ENCODE results near the gene SLC26A11. TPM values are rescaled to one million over a fixed set of nuclear protein-coding genes. Genes with fewer than 3 reads are reported as not detected.

The SLC26A11 gene
- total RNA-seq, 1 donor from 2014 or later, result 16.1 TPM

DNA sequence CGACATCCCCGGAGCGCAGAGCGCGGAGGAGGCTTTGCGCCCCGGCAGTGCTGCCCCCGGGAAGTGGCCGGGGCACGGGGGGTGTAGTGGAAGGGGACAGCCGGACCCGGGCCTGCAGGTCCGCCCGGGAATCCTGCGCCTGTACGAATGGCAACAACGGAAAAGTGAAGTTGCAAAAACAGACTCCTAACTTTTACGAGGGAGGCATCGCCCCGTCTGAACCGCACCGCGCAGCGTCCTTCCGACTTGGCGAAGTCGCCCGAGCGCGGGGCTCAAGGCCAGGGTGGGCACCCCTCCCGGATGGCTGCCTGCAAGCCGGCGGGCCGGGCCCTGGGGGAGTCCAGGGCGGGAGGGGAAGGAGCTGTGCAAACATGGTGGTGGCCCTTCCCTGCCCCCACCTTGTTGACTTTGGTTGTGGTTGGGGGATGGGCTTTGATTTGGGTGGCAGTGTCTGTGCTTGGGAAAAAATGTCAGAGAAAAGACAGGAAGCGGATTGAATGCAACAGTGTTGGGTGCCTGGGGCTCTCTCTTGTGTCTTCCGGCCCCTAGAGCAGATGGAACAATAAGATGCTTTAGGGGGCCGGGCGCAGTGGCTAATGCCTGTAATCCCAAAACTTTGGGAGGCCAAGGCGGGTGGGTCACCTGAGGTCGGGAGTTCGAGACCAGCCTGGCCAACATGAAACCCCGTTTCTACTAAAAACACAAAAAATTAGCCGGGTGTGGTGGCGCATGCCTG, 41.1 kb downstream of the SLC26A11 start:
- peak overlapping the region; percentile 89 for H3K9ac ChIP-seq (ENCODE audit: low read length)
- Mint-ChIP-seq H3K27ac (ENCODE audit: unreplicated experiment) (peak overlapping the region; percentile 98), H3K4me3 (ENCODE audit: unreplicated experiment) (peak overlapping the region; percentile 99), H3K4me1 (ENCODE audit: low read depth, unreplicated experiment) (peaks cover 32% of the 10 kb centered on the region), H3K9me3 (ENCODE audit: unreplicated experiment) (no peaks in the 10 kb centered on the region), H3K27me3 (ENCODE audit: low read depth, unreplicated experiment) (no peaks in the 10 kb centered on the region), H3K36me3 (ENCODE audit: low read depth, unreplicated experiment) (peaks cover 13% of the 10 kb centered on the region)
- H3K4me2 ChIP-seq (ENCODE audit: low read length), result peak overlapping the region; percentile 91
- H3K27ac ChIP-seq (ENCODE audit: low read depth, low read length), result peak overlapping the region; percentile 68
- FAIRE-seq, result no peak
- H3K4me1 ChIP-seq (ENCODE audit: insufficient read depth, low read length), result peaks cover 7% of the 10 kb centered on the region
- H2AFZ ChIP-seq (ENCODE audit: low read depth, low read length), result peak overlapping the region; percentile 69
- peaks cover 23% of the 10 kb centered on the region for H4K20me1 ChIP-seq (ENCODE audit: insufficient read depth, low read length)
- no peaks in the 10 kb centered on the region for H3K27me3 ChIP-seq (ENCODE audit: insufficient read depth, low read length)
- H3K36me3 ChIP-seq (ENCODE audit: insufficient read depth, low read length), result no peaks in the 10 kb centered on the region
- no peak for DNase-seq (ENCODE audit: low read depth)
- peak overlapping the region; percentile 81 for H3K4me3 ChIP-seq (ENCODE audit: insufficient read depth, low read depth, low read length)
- TF ChIP-seq, protein P1, sequence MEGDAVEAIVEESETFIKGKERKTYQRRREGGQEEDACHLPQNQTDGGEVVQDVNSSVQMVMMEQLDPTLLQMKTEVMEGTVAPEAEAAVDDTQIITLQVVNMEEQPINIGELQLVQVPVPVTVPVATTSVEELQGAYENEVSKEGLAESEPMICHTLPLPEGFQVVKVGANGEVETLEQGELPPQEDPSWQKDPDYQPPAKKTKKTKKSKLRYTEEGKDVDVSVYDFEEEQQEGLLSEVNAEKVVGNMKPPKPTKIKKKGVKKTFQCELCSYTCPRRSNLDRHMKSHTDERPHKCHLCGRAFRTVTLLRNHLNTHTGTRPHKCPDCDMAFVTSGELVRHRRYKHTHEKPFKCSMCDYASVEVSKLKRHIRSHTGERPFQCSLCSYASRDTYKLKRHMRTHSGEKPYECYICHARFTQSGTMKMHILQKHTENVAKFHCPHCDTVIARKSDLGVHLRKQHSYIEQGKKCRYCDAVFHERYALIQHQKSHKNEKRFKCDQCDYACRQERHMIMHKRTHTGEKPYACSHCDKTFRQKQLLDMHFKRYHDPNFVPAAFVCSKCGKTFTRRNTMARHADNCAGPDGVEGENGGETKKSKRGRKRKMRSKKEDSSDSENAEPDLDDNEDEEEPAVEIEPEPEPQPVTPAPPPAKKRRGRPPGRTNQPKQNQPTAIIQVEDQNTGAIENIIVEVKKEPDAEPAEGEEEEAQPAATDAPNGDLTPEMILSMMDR (IDR thresholded peaks at IDR 0.05; ENCODE audit: insufficient read depth, low read depth, low read length), result no peak
- no peak for TF ChIP-seq EZH2 (IDR thresholded peaks at IDR 0.05; ENCODE audit: insufficient read depth, low read length)
- no peaks in the 10 kb centered on the region for H3K9me3 ChIP-seq (ENCODE audit: insufficient read depth, low read depth, low read length)
- peaks cover 6% of the 10 kb centered on the region for H3K79me2 ChIP-seq (ENCODE audit: insufficient read depth, low read length)

DNA sequence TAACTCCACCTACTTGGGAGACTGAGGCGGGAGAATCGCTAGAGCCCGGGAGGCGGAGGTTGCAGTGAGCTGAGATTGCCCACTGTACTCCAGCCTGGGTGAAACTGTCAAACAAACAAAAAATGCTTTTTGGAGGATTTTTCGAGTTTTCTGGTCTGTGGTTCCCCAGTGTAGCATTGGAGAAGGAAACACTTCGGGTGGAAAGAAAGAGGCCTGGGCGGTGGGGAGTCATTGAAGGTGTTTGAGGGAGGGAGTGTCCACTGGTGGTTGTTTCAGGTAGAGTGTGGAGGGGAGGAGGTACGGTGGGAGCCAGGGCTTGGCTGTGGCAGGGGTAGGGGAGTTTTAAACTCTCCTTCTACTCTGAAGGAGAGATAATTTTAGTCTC, 41.7 kb downstream of the SLC26A11 start:
- H3K4me3 Mint-ChIP-seq (ENCODE audit: unreplicated experiment), result peak overlapping the region; percentile 99
- peak overlapping the region; percentile 98 for H3K27ac Mint-ChIP-seq (ENCODE audit: unreplicated experiment)
- Histone ChIP-seq H3K9me3 (ENCODE audit: insufficient read depth, low read depth, low read length) (no peaks in the 10 kb centered on the region), H4K20me1 (ENCODE audit: insufficient read depth, low read length) (peaks cover 23% of the 10 kb centered on the region), H2AFZ (ENCODE audit: low read depth, low read length) (no peak overlapping the region), H3K9ac (ENCODE audit: low read length) (peak overlapping the region; percentile 89), H3K4me3 (ENCODE audit: insufficient read depth, low read depth, low read length) (peak overlapping the region; percentile 81), H3K4me2 (ENCODE audit: low read length) (peak overlapping the region; percentile 91), H3K36me3 (ENCODE audit: insufficient read depth, low read length) (no peaks in the 10 kb centered on the region), H3K27me3 (ENCODE audit: insufficient read depth, low read length) (no peaks in the 10 kb centered on the region), H3K4me1 (ENCODE audit: insufficient read depth, low read length) (peaks cover 7% of the 10 kb centered on the region), H3K79me2 (ENCODE audit: insufficient read depth, low read length) (peaks cover 6% of the 10 kb centered on the region), H3K27ac (ENCODE audit: low read depth, low read length) (no peak overlapping the region)
- H3K27me3 Mint-ChIP-seq (ENCODE audit: low read depth, unreplicated experiment), result no peaks in the 10 kb centered on the region
- H3K9me3 Mint-ChIP-seq (ENCODE audit: unreplicated experiment), result no peaks in the 10 kb centered on the region
- DNase-seq (ENCODE audit: low read depth), result no peak
- H3K4me1 Mint-ChIP-seq (ENCODE audit: low read depth, unreplicated experiment), result peaks cover 32% of the 10 kb centered on the region
- no peak for FAIRE-seq
- no peak for TF ChIP-seq EZH2 (IDR thresholded peaks at IDR 0.05; ENCODE audit: insufficient read depth, low read length)
- TF ChIP-seq, protein P1 (IDR thresholded peaks at IDR 0.05; ENCODE audit: insufficient read depth, low read depth, low read length), result no peak
- H3K36me3 Mint-ChIP-seq (ENCODE audit: low read depth, unreplicated experiment), result peaks cover 13% of the 10 kb centered on the region

DNA sequence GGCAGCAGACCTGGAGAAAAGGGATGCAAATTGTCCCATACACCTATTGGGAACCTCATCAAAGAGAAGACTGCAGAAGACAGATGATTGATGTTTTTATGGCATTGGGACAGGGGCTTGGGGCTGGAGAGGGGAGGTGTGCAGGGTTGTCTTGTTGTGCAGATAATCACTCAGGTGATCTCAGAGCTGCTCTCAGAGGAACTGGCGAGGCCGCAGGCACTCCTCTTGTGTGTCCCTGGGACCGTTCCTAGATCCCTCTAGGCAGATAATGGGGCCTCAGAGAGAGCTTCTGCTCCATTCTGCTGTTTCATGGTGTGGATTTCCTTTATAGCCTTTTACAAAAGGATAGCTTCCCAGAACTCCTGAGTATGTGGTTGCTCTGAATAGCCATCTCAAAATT, 42.1 kb downstream of the SLC26A11 start:
- H2AFZ ChIP-seq (ENCODE audit: low read depth, low read length), result no peak overlapping the region
- H3K27me3 ChIP-seq (ENCODE audit: insufficient read depth, low read length), result no peaks in the 10 kb centered on the region
- Mint-ChIP-seq H3K4me3 (ENCODE audit: unreplicated experiment) (peak overlapping the region; percentile 99), H3K36me3 (ENCODE audit: low read depth, unreplicated experiment) (peaks cover 13% of the 10 kb centered on the region), H3K27ac (ENCODE audit: unreplicated experiment) (peak overlapping the region; percentile 98), H3K4me1 (ENCODE audit: low read depth, unreplicated experiment) (peaks cover 34% of the 10 kb centered on the region), H3K27me3 (ENCODE audit: low read depth, unreplicated experiment) (no peaks in the 10 kb centered on the region), H3K9me3 (ENCODE audit: unreplicated experiment) (no peaks in the 10 kb centered on the region)
- H3K9ac ChIP-seq (ENCODE audit: low read length), result no peak overlapping the region
- H3K4me3 ChIP-seq (ENCODE audit: insufficient read depth, low read depth, low read length), result no peak overlapping the region
- H3K36me3 ChIP-seq (ENCODE audit: insufficient read depth, low read length), result no peaks in the 10 kb centered on the region
- H3K4me1 ChIP-seq (ENCODE audit: insufficient read depth, low read length), result peaks cover 7% of the 10 kb centered on the region
- no peak for FAIRE-seq
- no peaks in the 10 kb centered on the region for H3K9me3 ChIP-seq (ENCODE audit: insufficient read depth, low read depth, low read length)
- peaks cover 23% of the 10 kb centered on the region for H4K20me1 ChIP-seq (ENCODE audit: insufficient read depth, low read length)
- no peak overlapping the region for H3K27ac ChIP-seq (ENCODE audit: low read depth, low read length)
- no peak for DNase-seq (ENCODE audit: low read depth)
- peaks cover 6% of the 10 kb centered on the region for H3K79me2 ChIP-seq (ENCODE audit: insufficient read depth, low read length)
- H3K4me2 ChIP-seq (ENCODE audit: low read length), result peak overlapping the region; percentile 91
- TF ChIP-seq, protein P1 (IDR thresholded peaks at IDR 0.05; ENCODE audit: insufficient read depth, low read depth, low read length), result no peak
- TF ChIP-seq EZH2 (IDR thresholded peaks at IDR 0.05; ENCODE audit: insufficient read depth, low read length), result no peak
